ENCODE measurements around the gene TK2. TPM values are rescaled to one million over a fixed set of nuclear protein-coding genes. Genes with fewer than 3 reads are reported as not detected.

Gene TK2
- total and polyA plus RNA-seq, 2 experiments from 2014 or later: 1.8 to 4.2 TPM

GRCh38 chr16:66460703-66461102 lies 89.2 kb downstream of the TK2 start (continued):
- TF ChIP-seq REST (IDR thresholded peaks at IDR 0.05; ENCODE audit: unreplicated experiment): no peak
- TF ChIP-seq EZH2phosphoT487 (IDR thresholded peaks at IDR 0.05; ENCODE audit: unreplicated experiment): no peak

GRCh38 chr16:66459878-66460277 lies 90.0 kb downstream of the TK2 start:
- peak; percentile 73 for DNase-seq (ENCODE audit: low spot score)
- H3K4me3 ChIP-seq: no peak overlapping the region

GRCh38 chr16:66458853-66459252 lies 91.1 kb downstream of the TK2 start:
- H3K36me3 Mint-ChIP-seq (ENCODE audit: low read depth): no peaks in the 10 kb centered on the region
- no peaks in the 10 kb centered on the region for H3K79me2 ChIP-seq (replicated peaks; ENCODE audit: insufficient read depth)
- no peaks in the 10 kb centered on the region for H3K27me3 ChIP-seq (ENCODE audit: insufficient read depth)
- ATAC-seq (no peak), DNase-seq (ENCODE audit: low spot score) (no peak)
- peak overlapping the region; percentile 38; the same call in 1 of the 2 replicates for H2AFZ ChIP-seq
- H3F3A ChIP-seq (replicated peaks; ENCODE audit: low read depth): no peaks in the 10 kb centered on the region
- TF ChIP-seq EZH2phosphoT487 (IDR thresholded peaks at IDR 0.05; ENCODE audit: unreplicated experiment) (no peak), EZH2 (IDR thresholded peaks at IDR 0.05; ENCODE audit: low read depth, unreplicated experiment) (no peak), ZNF331 (CRISPR knock-in tag; IDR thresholded peaks at IDR 0.05; ENCODE audit: low read depth) (no peak), ETS1 (IDR thresholded peaks at IDR 0.05) (no peak), ZNF114 (CRISPR knock-in tag; IDR thresholded peaks at IDR 0.05) (no peak)
- H3K9me2 ChIP-seq (ENCODE audit: insufficient read depth): no peaks in the 10 kb centered on the region
- peaks cover 6% of the 10 kb centered on the region for H3K27me3 Mint-ChIP-seq (ENCODE audit: insufficient read depth, low read depth, poor library complexity)
- H3K9me3 Mint-ChIP-seq: no peaks in the 10 kb centered on the region
- no peak overlapping the region for H3K4me3 ChIP-seq
- H3K27ac ChIP-seq (ENCODE audit: low read depth): no peak overlapping the region
- H4K20me1 ChIP-seq (replicated peaks; ENCODE audit: insufficient read depth): no peaks in the 10 kb centered on the region
- peaks cover 10% of the 10 kb centered on the region; the same call in 1 of the 2 replicates for H3K4me1 ChIP-seq (ENCODE audit: insufficient read depth)
- no peaks in the 10 kb centered on the region for H3K36me3 ChIP-seq (ENCODE audit: insufficient read depth)
- H3K4me3 Mint-ChIP-seq: no peak overlapping the region
- peaks cover 14% of the 10 kb centered on the region for H3K4me1 Mint-ChIP-seq
- H3K27ac Mint-ChIP-seq: no peak overlapping the region; the same call in 1 of the 2 replicates
- no peak overlapping the region for H3K4me2 ChIP-seq

More at GRCh38 chr16:66459878-66460277, 90.0 kb downstream of the TK2 start:
- Histone ChIP-seq H3K9me2 (ENCODE audit: insufficient read depth) (no peaks in the 10 kb centered on the region), H3K27ac (ENCODE audit: low read depth) (no peak overlapping the region), H3K4me2 (0 out of 2 replicates have a peak overlapping the region, but pooled peaks have one; percentile 26), H4K20me1 (replicated peaks; ENCODE audit: insufficient read depth) (no peaks in the 10 kb centered on the region), H3K4me1 (ENCODE audit: insufficient read depth) (peaks cover 10% of the 10 kb centered on the region; the same call in 1 of the 2 replicates), H3K27me3 (ENCODE audit: insufficient read depth) (no peaks in the 10 kb centered on the region), H3F3A (replicated peaks; ENCODE audit: low read depth) (no peaks in the 10 kb centered on the region), H2AFZ (peak overlapping the region; percentile 59), H3K36me3 (ENCODE audit: insufficient read depth) (no peaks in the 10 kb centered on the region), H3K79me2 (replicated peaks; ENCODE audit: insufficient read depth) (no peaks in the 10 kb centered on the region)
- H3K9me3 Mint-ChIP-seq: no peaks in the 10 kb centered on the region
- peaks cover 14% of the 10 kb centered on the region for H3K4me1 Mint-ChIP-seq
- H3K27ac Mint-ChIP-seq: no peak overlapping the region
- H3K4me3 Mint-ChIP-seq: no peak overlapping the region
- H3K27me3 Mint-ChIP-seq (ENCODE audit: insufficient read depth, low read depth, poor library complexity): peaks cover 6% of the 10 kb centered on the region
- peak; percentile 98 for ATAC-seq
- TF ChIP-seq POLR2AphosphoS5 (IDR thresholded peaks at IDR 0.05; ENCODE audit: low read depth): no peak
- TF ChIP-seq CREB1 (CRISPR knock-in tag; IDR thresholded peaks at IDR 0.05; ENCODE audit: low read depth): peak; percentile 38; the same call in 1 of the 2 replicates
- no peaks in the 10 kb centered on the region for H3K36me3 Mint-ChIP-seq (ENCODE audit: low read depth)

All from GM23338 (cell line).